Esophagus muscularis mucosa (tissue), 4 donors: ENCODE data around the gene ITPKC. TPM values are rescaled to one million over a fixed set of nuclear protein-coding genes. Genes with fewer than 3 reads are reported as not detected.

Source experiments
- DNase-seq: peaks from one replicate; pipeline ENCODE4 v3.0.0-alpha.2; 2017; ENCODE audit errors: extremely low spot score
- H3K27ac ChIP-seq, 4 donors: fragments of 200-600 bp; sonication (generic); replicated peaks in 1 of 4; 1 replicate in 3 of 4; 2 replicates in 1 of 4; pipeline ENCODE4 v1.5.1; 2016 to 2019; ENCODE audit warnings: mild to moderate bottlenecking in 1 of 4
- H3K27me3 ChIP-seq, 4 donors: fragments of 200-600 bp; sonication (generic); one replicate each; pipeline versions ENCODE4 v1.5.1 to v1.6.0; 2016 to 2019
- H3K36me3 ChIP-seq, 4 donors: fragments of 200-600 bp; sonication (generic); one replicate each; pipeline ENCODE4 v1.5.1; 2016 to 2019
- H3K4me1 ChIP-seq, 4 donors: fragments of 200-600 bp; sonication (generic); one replicate each; pipeline ENCODE4 v1.5.1; 2016 to 2019
- H3K4me3 ChIP-seq, 4 donors: fragments of 200-600 bp; sonication (generic); 1 replicate in 2 of 4; 2 replicates in 2 of 4; pipeline ENCODE4 v1.5.1; 2016 to 2019; ENCODE audit warnings: mild to moderate bottlenecking in 4 of 4, moderate library complexity in 1 of 4
- H3K9me3 ChIP-seq, 4 donors: fragments of 200-600 bp; sonication (generic); 1 replicate in 3 of 4; 2 replicates in 1 of 4; pipeline ENCODE4 v1.5.1; 2016 to 2019
- EP300 ChIP-seq: sonication (generic); formaldehyde crosslinking; IDR thresholded peaks from one replicate; pipeline ENCODE4 v1.6.1; 2017; ENCODE audit warnings: antibody characterized with exemption
- POLR2A ChIP-seq: fragments of 450-650 bp; IDR thresholded peaks from one replicate; pipeline ENCODE4 v1.6.1; 2017; ENCODE audit warnings: antibody characterized with exemption, moderate library complexity, mild to moderate bottlenecking, low read depth
- POLR2AphosphoS5 ChIP-seq, 2 donors: sonication (generic); formaldehyde crosslinking; IDR thresholded peaks; one replicate each; pipeline ENCODE4 v1.6.1; 2017; ENCODE audit warnings: antibody characterized with exemption in 2 of 2
- WGBS: methylation state at CpG from one replicate; pipeline ENCODE4 v1.1.5; 2018; 5-methylcytosine and 5-hydroxymethylcytosine counted together
- intact Hi-C: fragments of 100-400 bp; cut with DNase I; formaldehyde crosslinking; loops from one replicate; pipeline ENCODE4 v1.15.1; 2023
- total RNA-seq, 4 donors: library from RNA; depleted of rRNA; stranded (reverse); fragments of >200 nt; gene quantifications; one replicate each; pipeline versions ENCODE4 v1.1.0 to v1.2.1, GENCODE V29; 2016
- TF ChIP-seq, protein P1 (sequence below), 3 experiments: fragments of 200-600 bp in 2 of 3; fragments of 450-650 bp in 1 of 3; sonication (generic) in 2 of 3; IDR thresholded peaks; one replicate each; pipeline ENCODE4 v1.5.1; 2017 to 2019; ENCODE audit warnings: antibody characterized with exemption in 3 of 3, mild to moderate bottlenecking in 2 of 3, moderate library complexity in 1 of 3

The ITPKC gene
- total RNA-seq, 4 donors from 2014 or later = 28.7 to 123 (median 33.3) TPM

DNA sequence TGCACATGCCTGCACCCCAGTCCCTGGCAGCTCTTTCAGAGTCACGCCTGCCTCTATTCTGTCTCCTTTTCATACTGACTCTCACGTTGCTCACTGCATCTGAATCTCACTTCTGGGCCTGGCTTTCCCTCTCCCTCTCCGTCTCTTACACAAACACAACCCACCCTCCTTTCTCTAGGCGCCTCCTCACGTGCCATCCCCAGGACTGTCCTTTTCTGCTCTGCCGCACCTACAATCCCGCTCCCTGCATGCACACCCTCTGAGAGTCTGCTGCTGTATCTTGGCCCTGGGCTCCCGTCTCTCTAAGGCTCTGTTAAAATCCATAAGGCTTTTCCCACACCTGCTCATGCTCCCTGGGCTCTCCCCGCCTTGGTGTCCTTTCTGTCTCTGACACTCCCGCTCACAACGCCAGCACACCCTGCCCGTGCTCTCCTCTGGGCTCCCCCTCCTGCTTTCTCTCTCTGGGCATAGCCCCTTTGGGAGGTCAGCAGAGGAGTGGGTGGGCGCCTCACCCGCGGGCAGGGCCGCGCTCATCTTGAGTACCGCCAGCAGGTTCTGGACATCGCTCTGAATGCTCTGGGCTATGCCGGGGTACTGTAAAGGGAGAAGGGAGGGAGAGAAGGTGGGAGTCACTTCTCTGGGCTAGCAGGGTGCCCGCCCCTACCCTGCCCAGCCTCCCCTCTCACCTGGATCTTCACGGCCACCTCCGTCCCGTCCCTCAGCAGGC is 13.7 kb upstream of the ITPKC start:
- Histone ChIP-seq H3K9me3 (no peaks in the 10 kb centered on the region), H3K27me3 (no peaks in the 10 kb centered on the region), H3K4me1 (peaks cover 12 to 18% (median 13%) of the 10 kb centered on the region in 4 donors), H3K27ac (peak overlapping the region; percentile 18 to 74 (median 46)), H3K36me3 (peaks cover 22 to 97% (median 76%) of the 10 kb centered on the region in 4 donors), H3K4me3 (no peak overlapping the region)
- 84% methylated on average over 24 of the region's 24 CpGs for WGBS
- TF ChIP-seq POLR2A (no peak), POLR2AphosphoS5 (IDR thresholded peaks at IDR 0.05) (no peak), EP300 (no peak)
- TF ChIP-seq, protein P1, sequence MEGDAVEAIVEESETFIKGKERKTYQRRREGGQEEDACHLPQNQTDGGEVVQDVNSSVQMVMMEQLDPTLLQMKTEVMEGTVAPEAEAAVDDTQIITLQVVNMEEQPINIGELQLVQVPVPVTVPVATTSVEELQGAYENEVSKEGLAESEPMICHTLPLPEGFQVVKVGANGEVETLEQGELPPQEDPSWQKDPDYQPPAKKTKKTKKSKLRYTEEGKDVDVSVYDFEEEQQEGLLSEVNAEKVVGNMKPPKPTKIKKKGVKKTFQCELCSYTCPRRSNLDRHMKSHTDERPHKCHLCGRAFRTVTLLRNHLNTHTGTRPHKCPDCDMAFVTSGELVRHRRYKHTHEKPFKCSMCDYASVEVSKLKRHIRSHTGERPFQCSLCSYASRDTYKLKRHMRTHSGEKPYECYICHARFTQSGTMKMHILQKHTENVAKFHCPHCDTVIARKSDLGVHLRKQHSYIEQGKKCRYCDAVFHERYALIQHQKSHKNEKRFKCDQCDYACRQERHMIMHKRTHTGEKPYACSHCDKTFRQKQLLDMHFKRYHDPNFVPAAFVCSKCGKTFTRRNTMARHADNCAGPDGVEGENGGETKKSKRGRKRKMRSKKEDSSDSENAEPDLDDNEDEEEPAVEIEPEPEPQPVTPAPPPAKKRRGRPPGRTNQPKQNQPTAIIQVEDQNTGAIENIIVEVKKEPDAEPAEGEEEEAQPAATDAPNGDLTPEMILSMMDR (IDR thresholded peaks at IDR 0.05) = no peak
- intact Hi-C loops = no loop called here
- no peak for DNase-seq

DNA sequence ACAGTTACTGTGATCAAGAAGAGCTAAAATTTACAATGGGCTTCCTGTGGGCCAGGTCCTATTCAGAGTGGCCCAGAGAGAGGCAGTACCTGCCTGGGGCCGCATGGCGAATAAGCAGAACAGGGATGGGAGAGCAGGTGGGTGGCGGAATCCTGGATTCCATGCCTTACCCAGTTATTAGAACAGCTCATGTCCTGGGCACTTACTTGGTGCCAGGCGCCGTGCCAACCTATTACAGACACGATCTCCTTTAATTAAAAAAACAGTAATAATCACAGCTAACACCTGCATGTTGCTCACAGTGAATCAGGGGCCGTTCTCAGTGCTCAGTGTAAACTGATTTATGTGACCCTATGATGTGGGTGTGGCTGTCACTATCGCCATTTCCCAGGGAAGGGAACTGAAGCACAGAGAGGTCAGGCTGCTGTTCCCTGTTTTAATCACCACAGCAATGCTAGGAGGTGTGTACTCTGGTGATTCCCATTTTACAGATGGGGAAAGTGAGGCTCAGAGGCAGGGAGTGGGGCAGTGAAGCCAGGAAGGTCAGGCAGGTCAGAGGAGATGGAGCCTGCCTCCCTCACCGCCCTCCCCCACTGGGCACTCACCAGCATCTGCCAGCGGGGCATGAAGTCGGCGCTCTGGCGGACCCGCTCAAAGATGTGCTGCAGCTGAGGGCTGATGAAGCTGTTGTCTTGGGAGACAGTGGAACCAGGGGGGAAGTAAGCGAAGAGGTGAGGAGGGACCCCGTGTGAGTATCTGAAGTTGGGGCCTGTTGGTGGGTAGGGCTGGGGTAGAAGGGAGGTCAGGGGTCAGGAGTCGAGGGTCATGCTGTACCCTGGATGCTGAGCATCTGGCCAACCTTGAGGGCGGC is 12.2 kb upstream of the ITPKC start:
- intact Hi-C loops = no loop called here
- H3K4me3 ChIP-seq = no peak overlapping the region
- 87% methylated on average over 18 of the region's 18 CpGs for WGBS
- H3K27me3 ChIP-seq = no peaks in the 10 kb centered on the region
- TF ChIP-seq, protein P1 (IDR thresholded peaks at IDR 0.05) = no peak
- H3K36me3 ChIP-seq = peaks cover 23 to 97% (median 80%) of the 10 kb centered on the region in 4 donors
- H3K9me3 ChIP-seq = no peaks in the 10 kb centered on the region
- DNase-seq = no peak
- H3K4me1 ChIP-seq = peaks cover 12 to 18% (median 13%) of the 10 kb centered on the region in 4 donors
- peak overlapping the region in 1 of 4 donors; percentile 13 for H3K27ac ChIP-seq

DNA sequence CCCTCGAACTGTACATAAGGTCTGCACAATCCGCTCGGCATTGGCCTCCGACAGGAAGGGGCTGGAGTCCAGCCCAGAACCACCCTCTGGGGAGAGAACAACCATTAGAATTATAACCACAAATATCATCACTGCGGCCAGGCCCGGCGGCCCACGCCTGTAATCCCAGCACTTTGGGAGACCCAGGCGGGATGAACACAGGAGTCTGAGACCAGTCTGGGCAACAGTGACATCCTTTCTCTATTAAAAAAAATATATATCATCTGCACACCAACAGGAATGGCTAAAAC is 11.6 kb upstream of the ITPKC start:
- Histone ChIP-seq H3K27ac (no peak overlapping the region), H3K9me3 (no peaks in the 10 kb centered on the region), H3K4me1 (peaks cover 12 to 18% (median 13%) of the 10 kb centered on the region in 4 donors), H3K36me3 (peaks cover 27 to 97% (median 79%) of the 10 kb centered on the region in 4 donors), H3K27me3 (no peaks in the 10 kb centered on the region), H3K4me3 (no peak overlapping the region)
- TF ChIP-seq POLR2A (no peak), EP300 (no peak)
- DNase-seq = no peak
- intact Hi-C loops = no loop called here
- WGBS = 95% methylated on average over 9 of the region's 9 CpGs

DNA sequence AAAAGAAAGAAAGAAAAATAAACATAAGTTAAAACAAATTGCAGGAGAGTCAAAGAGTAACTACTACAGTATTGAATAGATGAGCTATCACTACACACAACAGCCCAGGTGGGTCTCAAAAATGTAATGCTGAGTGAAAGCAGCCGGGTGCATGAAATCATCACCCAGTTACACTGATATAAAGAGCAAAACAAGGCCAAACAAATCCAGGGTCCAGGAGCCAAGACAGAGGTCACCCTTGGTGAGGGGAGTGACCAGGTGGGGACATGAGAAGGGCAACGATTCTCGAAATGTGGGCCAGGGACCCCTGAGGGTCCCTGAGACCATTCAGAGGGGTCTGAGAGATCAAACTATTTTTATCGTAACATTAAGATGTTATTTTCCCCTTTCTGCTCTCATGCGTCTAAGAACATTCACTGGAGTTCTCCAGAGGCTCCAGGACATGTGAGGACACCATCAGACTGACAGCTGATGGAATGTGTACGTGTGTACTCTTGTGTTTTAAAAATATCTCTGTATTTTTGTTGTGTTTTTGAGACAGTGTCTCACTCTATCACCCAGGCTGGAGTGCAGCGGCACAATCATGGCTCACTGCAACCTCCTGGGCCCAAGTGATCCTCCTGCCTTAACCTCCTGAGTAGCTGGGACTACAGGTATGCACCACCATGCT is 10.8 kb upstream of the ITPKC start:
- H3K27ac ChIP-seq = no peak overlapping the region
- intact Hi-C loops = no loop called here
- 84% methylated on average over 7 of the region's 7 CpGs for WGBS
- peaks cover 12 to 18% (median 13%) of the 10 kb centered on the region in 4 donors for H3K4me1 ChIP-seq
- peaks cover 27 to 98% (median 81%) of the 10 kb centered on the region in 4 donors for H3K36me3 ChIP-seq
- no peak for DNase-seq
- H3K4me3 ChIP-seq = no peak overlapping the region
- H3K27me3 ChIP-seq = no peaks in the 10 kb centered on the region
- no peaks in the 10 kb centered on the region for H3K9me3 ChIP-seq
- no peak for TF ChIP-seq POLR2AphosphoS5 (IDR thresholded peaks at IDR 0.05)

- Histone ChIP-seq H3K36me3 (peaks cover 19 to 98% (median 79%) of the 10 kb centered on the region in 4 donors), H3K9me3 (no peaks in the 10 kb centered on the region), H3K27ac (no peak overlapping the region), H3K4me3 (no peak overlapping the region), H3K4me1 (peaks cover 7 to 12% (median 11%) of the 10 kb centered on the region in 4 donors), H3K27me3 (no peaks in the 10 kb centered on the region)
- no peak for DNase-seq
- intact Hi-C loops = no loop called here
- WGBS = 96% methylated on average over 7 of the region's 7 CpGs
- no peak for TF ChIP-seq POLR2A
- TF ChIP-seq, protein P1 (IDR thresholded peaks at IDR 0.05) = no peak
- no peak for TF ChIP-seq POLR2AphosphoS5 (IDR thresholded peaks at IDR 0.05)
- no peak for TF ChIP-seq EP300
These were observed 9.3 kb upstream of the ITPKC start for GRCh38 chr19:40707615-40708014.
